ENCODE results near the gene CDK11B.
"Not testable (repeated sequence)": the region's sequence is repeated elsewhere in the genome, so short reads cannot be mapped to it uniquely, and the experiment has no call there.

The CDK11B gene

GRCh38 chr1:1647567-1648241 is 11.1 kb downstream of the CDK11B start:
- not testable (repeated sequence) for DNase-seq

GRCh38 chr1:1646326-1646725 is 12.5 kb downstream of the CDK11B start:
- not testable (repeated sequence) for DNase-seq

GRCh38 chr1:1640711-1641461 is 17.9 kb downstream of the CDK11B start:
- not testable (repeated sequence) for DNase-seq

- not testable (repeated sequence) for DNase-seq
These were observed 18.7 kb downstream of the CDK11B start for GRCh38 chr1:1640081-1640480.

GRCh38 chr1:1639368-1639767 is 19.4 kb downstream of the CDK11B start:
- DNase-seq = not testable (repeated sequence)

- DNase-seq = not testable (repeated sequence)
These were observed 20.3 kb downstream of the CDK11B start for GRCh38 chr1:1638528-1638927.

- not testable (repeated sequence) for DNase-seq
These were observed 21.3 kb downstream of the CDK11B start for GRCh38 chr1:1637479-1637875.

GRCh38 chr1:1636621-1637478 is 22.0 kb downstream of the CDK11B start:
- DNase-seq = not testable (repeated sequence)

- not testable (repeated sequence) for DNase-seq
These were observed 24.2 kb downstream of the CDK11B start for GRCh38 chr1:1634613-1635012.

- not testable (repeated sequence) for DNase-seq
These were observed 25.4 kb downstream of the CDK11B start for GRCh38 chr1:1633409-1633808.

GRCh38 chr1:1631782-1632420 is 26.9 kb downstream of the CDK11B start, which contains the start of gene MMP23B:
Gene MMP23B, plus strand, starts transcription at chr1:1632173. Its CDS starts 46 bp downstream, at chr1:1632219.
- no peak for DNase-seq

- no peak for DNase-seq
These were observed 27.6 kb downstream of the CDK11B start for GRCh38 chr1:1630965-1631781.

GRCh38 chr1:1630191-1630964 is 28.4 kb downstream of the CDK11B start:
- DNase-seq = no peak

GRCh38 chr1:1629430-1630190 is 29.2 kb downstream of the CDK11B start:
- no peak for DNase-seq

GRCh38 chr1:1628754-1629429 is 29.9 kb downstream of the CDK11B start:
- no peak for DNase-seq

GRCh38 chr1:1627829-1628753 is 30.7 kb downstream of the CDK11B start:
- no peak for DNase-seq

GRCh38 chr1:1627261-1627828 is 31.5 kb downstream of the CDK11B start:
- no peak for DNase-seq
